Stimulated activated CD4-positive, alpha-beta T cell treated with anti-CD3 and anti-CD28 coated beads, Interleukin-4, amount 100 ng/mL, for 24 hours (primary cell): Measurements from ENCODE around the gene HOXA5.

Source experiments
- DNase-seq: peaks from one replicate; pipeline ENCODE4 v3.0.0-alpha.2; 2020

The HOXA5 gene

GRCh38 chr7:27116031-27116961 lies 27.2 kb downstream of the HOXA5 start:
- no peak for DNase-seq

GRCh38 chr7:27115221-27116026 lies 28.1 kb downstream of the HOXA5 start:
- DNase-seq: no peak

GRCh38 chr7:27114881-27115220 lies 28.6 kb downstream of the HOXA5 start:
- no peak for DNase-seq

- no peak for DNase-seq
These were observed 29.3 kb downstream of the HOXA5 start for GRCh38 chr7:27113991-27114769.

- DNase-seq: no peak
These were observed 30.2 kb downstream of the HOXA5 start for GRCh38 chr7:27112955-27113949.

GRCh38 chr7:27112361-27112760 lies 31.1 kb downstream of the HOXA5 start:
- DNase-seq: no peak

- no peak for DNase-seq
These were observed 31.7 kb downstream of the HOXA5 start for GRCh38 chr7:27111751-27112277.

- no peak for DNase-seq
These were observed 32.3 kb downstream of the HOXA5 start for GRCh38 chr7:27111042-27111750.

- DNase-seq: no peak
These were observed 33.1 kb downstream of the HOXA5 start for GRCh38 chr7:27110186-27111031.

- DNase-seq: no peak
These were observed 33.9 kb downstream of the HOXA5 start for GRCh38 chr7:27109466-27110185.

- DNase-seq: no peak
These were observed 34.9 kb downstream of the HOXA5 start for GRCh38 chr7:27108390-27109127.

- no peak for DNase-seq
These were observed 35.8 kb downstream of the HOXA5 start for GRCh38 chr7:27107391-27108381.

GRCh38 chr7:27106901-27107240 lies 36.6 kb downstream of the HOXA5 start:
- no peak for DNase-seq

- DNase-seq: no peak
These were observed 37.1 kb downstream of the HOXA5 start for GRCh38 chr7:27106181-27106900.

- no peak for DNase-seq
These were observed 38.0 kb downstream of the HOXA5 start for GRCh38 chr7:27105301-27106031.
